Endothelial cell of umbilical vein (primary cell): ENCODE results near the gene NAP1L4. TPM values are rescaled to one million over a fixed set of nuclear protein-coding genes. Genes with fewer than 3 reads are reported as not detected.

ENCODE experiments used
- BruUV-seq: library from RNA; stranded (reverse); fragments of 400-500 nt; replicated peaks from 2 replicates; lab custom pipeline; 2021; lab: Mats Ljungman, UMichigan
- CTCF ChIA-PET: fragments of 300-600, 350-600 bp; sonication (Branson Sonifier 250); formaldehyde crosslinking; loops from one replicate; lab custom pipeline; 2021; ENCODE audit warnings: antibody characterized with exemption, inconsistent platforms; lab: Charles Lee
- POLR2A ChIA-PET: fragments of 300-600, 350-600 bp; sonication (Branson Sonifier 250); formaldehyde crosslinking; loops from one replicate; lab custom pipeline; 2021; ENCODE audit warnings: antibody characterized with exemption, inconsistent platforms; lab: Charles Lee
- DNase-seq: peaks from one replicate; pipeline ENCODE4 v3.0.0-alpha.2; 2011; ENCODE audit warnings: low read depth, low spot score
- FAIRE-seq: peaks from 2 replicates; lab custom pipeline; 2011; peaks lifted over from hg19 to GRCh38; lab: Jason Lieb, UNC
- H2AFZ ChIP-seq: 2 replicates; pipeline ENCODE4 v1.6.0; 2012; ENCODE audit warnings: low read depth, low read length, control low read depth, inconsistent platforms
- H3K27ac ChIP-seq: 2 replicates; pipeline ENCODE4 v1.5.1; 2011; ENCODE audit warnings: low read depth, mild to moderate bottlenecking, control low read depth, low read length, moderate library complexity; ENCODE audit not compliant: insufficient read depth
- H3K27me3 ChIP-seq, 2 experiments: 2 replicates each; pipeline versions ENCODE4 v1.6.0 to v1.6.1; 2011; ENCODE audit warnings: low read length in 2 of 2, mixed read lengths in 1 of 2; ENCODE audit not compliant: control insufficient read depth in 2 of 2, insufficient read depth in 2 of 2
- H3K36me3 ChIP-seq, 2 experiments: 2 replicates in 1 of 2; 3 replicates in 1 of 2; pipeline ENCODE4 v1.5.1; 2011; ENCODE audit warnings: low read length in 2 of 2, mild to moderate bottlenecking in 1 of 2, moderate library complexity in 1 of 2; ENCODE audit not compliant: control insufficient read depth in 2 of 2, insufficient read depth in 2 of 2; ENCODE audit errors: extremely low read depth in 1 of 2
- H3K4me1 ChIP-seq: 3 replicates; pipeline ENCODE4 v1.5.1; 2011; ENCODE audit warnings: mild to moderate bottlenecking, low read length; ENCODE audit not compliant: control insufficient read depth, insufficient read depth; ENCODE audit errors: extremely low read depth
- H3K4me2 ChIP-seq: 2 replicates; pipeline ENCODE4 v1.6.1; 2011; ENCODE audit warnings: low read length, control low read depth, mixed read lengths; ENCODE audit not compliant: insufficient read depth
- H3K4me3 ChIP-seq, 3 experiments: fragments of 200-600 bp in 1 of 3; sonication (generic), shearing (Covaris generic) in 1 of 3; replicated peaks in 1 of 3; 2 replicates each; pipeline ENCODE4 v1.5.1; 2011 to 2016; ENCODE audit warnings: control low read depth in 3 of 3, low read length in 3 of 3, mild to moderate bottlenecking in 2 of 3, inconsistent platforms in 1 of 3, low read depth in 1 of 3, moderate library complexity in 1 of 3; ENCODE audit not compliant: insufficient read depth in 1 of 3
- H3K79me2 ChIP-seq: 2 replicates; pipeline ENCODE4 v1.6.0; 2012; ENCODE audit warnings: low read length, inconsistent platforms; ENCODE audit not compliant: control insufficient read depth, insufficient read depth
- H3K9ac ChIP-seq: replicated peaks from 2 replicates; pipeline ENCODE3; 2011; ENCODE audit warnings: low read length, control low read depth; ENCODE audit not compliant: insufficient read depth; ENCODE audit errors: extremely low read depth
- H3K9me1 ChIP-seq: replicated peaks from 3 replicates; pipeline ENCODE4 v1.6.0; 2011; ENCODE audit warnings: mild to moderate bottlenecking, low read length; ENCODE audit not compliant: control insufficient read depth, insufficient read depth; ENCODE audit errors: extremely low read depth
- H3K9me3 ChIP-seq: replicated peaks from 2 replicates; pipeline ENCODE4 v1.5.1; 2012; ENCODE audit warnings: low read length, inconsistent platforms; ENCODE audit not compliant: control insufficient read depth, insufficient read depth
- H4K20me1 ChIP-seq: replicated peaks from 2 replicates; pipeline ENCODE3; 2011; ENCODE audit warnings: mild to moderate bottlenecking, low read length; ENCODE audit not compliant: control insufficient read depth, insufficient read depth; ENCODE audit errors: extremely low read depth
- CTCF ChIP-seq, 2 donors: IDR thresholded peaks; 1 replicate in 1 of 2; 2 replicates in 1 of 2; pipeline ENCODE4 v1.5.1; 2011; ENCODE audit warnings: low read length in 2 of 2, mild to moderate bottlenecking in 2 of 2, moderate library complexity in 2 of 2, control low read depth in 1 of 2, inconsistent platforms in 1 of 2, low read depth in 1 of 2; ENCODE audit not compliant: insufficient read depth in 1 of 2; ENCODE audit errors: extremely low read depth in 1 of 2
- EZH2 ChIP-seq: IDR thresholded peaks from 2 replicates; pipeline ENCODE4 v1.6.1; 2012; ENCODE audit warnings: borderline replicate concordance, low read depth, mild to moderate bottlenecking, moderate library complexity, low read length, inconsistent platforms; ENCODE audit not compliant: severe bottlenecking
- FOS ChIP-seq: IDR thresholded peaks from 2 replicates; pipeline ENCODE4 v1.6.1; 2011; ENCODE audit warnings: mild to moderate bottlenecking, low read length, moderate library complexity, borderline replicate concordance; ENCODE audit not compliant: insufficient read depth
- GATA2 ChIP-seq: IDR thresholded peaks from 2 replicates; pipeline ENCODE4 v1.7.0; 2011; ENCODE audit warnings: low read depth, mild to moderate bottlenecking, moderate library complexity, mixed read lengths, low read length; ENCODE audit not compliant: insufficient read length, insufficient read depth
- JUN ChIP-seq: IDR thresholded peaks from 2 replicates; pipeline ENCODE4 v1.6.1; 2011; ENCODE audit warnings: borderline replicate concordance, low read depth; ENCODE audit not compliant: insufficient read length, insufficient read depth
- MAX ChIP-seq: IDR thresholded peaks from 2 replicates; pipeline ENCODE4 v1.6.1; 2011; ENCODE audit not compliant: insufficient read depth, insufficient read length
- MYC ChIP-seq: IDR thresholded peaks from one replicate; pipeline ENCODE4 v1.6.1; 2011; ENCODE audit warnings: mild to moderate bottlenecking, low read depth, low read length
- POLR2A ChIP-seq: IDR thresholded peaks from 2 replicates; pipeline ENCODE4 v1.6.1; 2012; ENCODE audit warnings: low read depth, mild to moderate bottlenecking, control low read depth, low read length
- POLR2AphosphoS5 ChIP-seq: IDR thresholded peaks from 2 replicates; pipeline ENCODE4 v1.6.1; 2012; ENCODE audit warnings: low read depth, mild to moderate bottlenecking, control low read depth, low read length, moderate library complexity; ENCODE audit not compliant: insufficient read depth
- dilution Hi-C: fragments of 300-500 bp; cut with MboI; formaldehyde crosslinking; loops from one replicate; pipeline ENCODE4 v1.15.0; 2019; ENCODE audit warnings: low sequenced_read_pairs; ENCODE audit not compliant: extremely low pct_ligation_motif_present
- intact Hi-C: fragments of 100-400 bp; cut with micrococcal nuclease; formaldehyde crosslinking; loops from one replicate; pipeline ENCODE4 v1.10.0; 2022
- polyA plus RNA-seq, 4 experiments: library from polyadenylated mRNA; depleted of rRNA in 3 of 4; stranded (reverse) in 3 of 4; unstranded in 1 of 4; fragments of >200 nt; gene quantifications; 2 replicates each; pipeline versions ENCODE4 v1.2.1 to v1.2.3, GENCODE V29; 2011 to 2012; ENCODE audit warnings: missing spikeins in 1 of 4
- total RNA-seq: library from RNA; stranded (reverse); gene quantifications from 2 replicates; pipeline ENCODE4 v1.2.3, GENCODE V29; 2021

The NAP1L4 gene
- total and polyA plus RNA-seq, 2 donors (not counting 3 experiments of a cell fraction or from before 2014, with no cell fraction given): 100.0 to 177 TPM

- Histone ChIP-seq H3K4me2 (no peak overlapping the region), H3K79me2 (peaks cover 79% of the 10 kb centered on the region), H3K36me3 (peaks cover 10 to 16% of the 10 kb centered on the region in 2 experiments), H3K4me1 (no peaks in the 10 kb centered on the region), H3K9me3 (no peaks in the 10 kb centered on the region), H2AFZ (no peak overlapping the region), H3K27me3 (no peaks in the 10 kb centered on the region), H4K20me1 (peaks cover 7% of the 10 kb centered on the region), H3K4me3 (no peak overlapping the region), H3K9ac (no peak overlapping the region), H3K27ac (no peak overlapping the region), H3K9me1 (no peaks in the 10 kb centered on the region)
- dilution Hi-C loops (no loop called here), intact Hi-C loops (no loop called here)
- FAIRE-seq (no peak), DNase-seq (no peak)
- POLR2A ChIA-PET: no interaction called here
- CTCF ChIA-PET: interaction anchor here (0.6 to 1.4 kb wide), 6 partner anchors 11 to 448 kb away, joined by 3 to 4 read pairs (median 4); partner anchors contain the start of gene NAP1L4
- BruUV-seq: no TSS peak
- TF ChIP-seq MAX (no peak), POLR2A (no peak), EZH2 (no peak), FOS (no peak), JUN (no peak), CTCF (IDR thresholded peaks at IDR 0.05; ENCODE audit: extremely low read depth in 1 of 2, insufficient read depth in 1 of 2, low read depth in 1 of 2, low read length in 2 of 2) (no peak), MYC (no peak), POLR2AphosphoS5 (no peak), GATA2 (no peak)
These were observed 11.8 kb downstream of the NAP1L4 start for GRCh38 chr11:2980168-2980840.
